HTERT RPE-1 (cell line): Measurements from ENCODE around the gene ZNF385B.
"Not testable (repeated sequence)": the region's sequence is repeated elsewhere in the genome, so short reads cannot be mapped to it uniquely, and the experiment has no call there.

Experiments
- in situ Hi-C: fragments of 300-500 bp; cut with MboI; formaldehyde crosslinking; loops from 4 replicates; pipeline ENCODE4 v1.14.3; 2020; ENCODE audit warnings: low sequenced_read_pairs

Gene ZNF385B

GRCh38 chr2:179645047-179645446, 216.4 kb downstream of the ZNF385B start:
- in situ Hi-C loops: no loop called here

- in situ Hi-C loops: no loop called here
Observed at GRCh38 chr2:179642462-179642861, 218.9 kb downstream of the ZNF385B start.

- in situ Hi-C loops: no loop called here
Observed at GRCh38 chr2:179636995-179637394, 224.4 kb downstream of the ZNF385B start.

GRCh38 chr2:179636100-179636980, 225.1 kb downstream of the ZNF385B start:
- in situ Hi-C loops: no loop called here

- in situ Hi-C loops: not testable (repeated sequence)
Observed at GRCh38 chr2:179631769-179632385, 229.5 kb downstream of the ZNF385B start.

- in situ Hi-C loops: not testable (repeated sequence)
Observed at GRCh38 chr2:179629776-179630175, 231.6 kb downstream of the ZNF385B start.

- in situ Hi-C loops: no loop called here
Observed at GRCh38 chr2:179626261-179626660, 235.2 kb downstream of the ZNF385B start.

GRCh38 chr2:179622635-179623300, 238.6 kb downstream of the ZNF385B start:
- in situ Hi-C loops: no loop called here

- in situ Hi-C loops: no loop called here
Observed at GRCh38 chr2:179622112-179622511, 239.3 kb downstream of the ZNF385B start.

GRCh38 chr2:179619947-179620467, 241.4 kb downstream of the ZNF385B start:
- in situ Hi-C loops: no loop called here

- in situ Hi-C loops: no loop called here
Observed at GRCh38 chr2:179614121-179614520, 247.3 kb downstream of the ZNF385B start.

GRCh38 chr2:179613701-179614100, 247.7 kb downstream of the ZNF385B start:
- in situ Hi-C loops: no loop called here

- in situ Hi-C loops: no loop called here
Observed at GRCh38 chr2:179613299-179613651, 248.1 kb downstream of the ZNF385B start.

- in situ Hi-C loops: no loop called here
Observed at GRCh38 chr2:179612591-179613298, 248.7 kb downstream of the ZNF385B start.

GRCh38 chr2:179612108-179612507, 249.3 kb downstream of the ZNF385B start:
- in situ Hi-C loops: no loop called here

- in situ Hi-C loops: no loop called here
Observed at GRCh38 chr2:179606141-179606540, 255.3 kb downstream of the ZNF385B start.

GRCh38 chr2:179605341-179605740, 256.1 kb downstream of the ZNF385B start:
- in situ Hi-C loops: no loop called here

- in situ Hi-C loops: no loop called here
Observed at GRCh38 chr2:179604598-179604997, 256.8 kb downstream of the ZNF385B start.

- in situ Hi-C loops: no loop called here
Observed at GRCh38 chr2:179602452-179602851, 259.0 kb downstream of the ZNF385B start.

GRCh38 chr2:179596018-179596417, 265.4 kb downstream of the ZNF385B start:
- in situ Hi-C loops: no loop called here

- in situ Hi-C loops: no loop called here
Observed at GRCh38 chr2:179595284-179595683, 266.1 kb downstream of the ZNF385B start.
